Measurements from ENCODE around the gene BRD3OS. TPM values are rescaled to one million over a fixed set of nuclear protein-coding genes. Genes with fewer than 3 reads are reported as not detected.

The BRD3OS gene
- polyA plus RNA-seq, 1 experiment = 23.5 TPM

- CTCF ChIA-PET = interaction anchor here (1.5 to 2.5 kb wide), 2 partner anchors 207 to 208 kb away, joined by 5 to 12 read pairs; no protein-coding TSS in a partner anchor
Observed at GRCh38 chr9:133989625-133990365, 35.5 kb upstream of the BRD3OS start.

GRCh38 chr9:133990366-133991213 lies 34.7 kb upstream of the BRD3OS start:
- CTCF ChIA-PET = interaction anchor here (1.0 to 2.5 kb wide), 3 partner anchors 197 to 209 kb away, joined by 3 to 12 read pairs (median 3); no protein-coding TSS in a partner anchor

More at GRCh38 chr9:133989625-133990365, 35.5 kb upstream of the BRD3OS start:
- POLR2A ChIA-PET = no interaction called here
- TF ChIP-seq CTCF (IDR thresholded peaks at IDR 0.05; ENCODE audit: insufficient read depth, low read depth, low read length) = no peak
- Histone ChIP-seq H3K4me3 (ENCODE audit: low read depth, low read length) (no peak overlapping the region; the same call in 1 of the 2 replicates), H3K36me3 (ENCODE audit: control insufficient read depth, insufficient read depth, low read length) (no peaks in the 10 kb centered on the region), H3K27me3 (ENCODE audit: control insufficient read depth, insufficient read depth, low read length) (no peaks in the 10 kb centered on the region)
- no peak for DNase-seq (ENCODE audit: low read depth)

GRCh38 chr9:133991214-133991921 lies 33.9 kb upstream of the BRD3OS start:
- POLR2A ChIA-PET = no interaction called here
- CTCF ChIA-PET = interaction anchor here (1.0 to 2.5 kb wide), 3 partner anchors 198 to 209 kb away, joined by 3 to 12 read pairs (median 3); no protein-coding TSS in a partner anchor
- peak overlapping the region; percentile 85 for H3K4me3 ChIP-seq (ENCODE audit: low read depth, low read length)

More at GRCh38 chr9:133990366-133991213, 34.7 kb upstream of the BRD3OS start:
- no peak for TF ChIP-seq CTCF (IDR thresholded peaks at IDR 0.05; ENCODE audit: insufficient read depth, low read depth, low read length)
- peak; percentile 31 for DNase-seq (ENCODE audit: low read depth)
- Histone ChIP-seq H3K27me3 (ENCODE audit: control insufficient read depth, insufficient read depth, low read length) (no peaks in the 10 kb centered on the region), H3K36me3 (ENCODE audit: control insufficient read depth, insufficient read depth, low read length) (no peaks in the 10 kb centered on the region), H3K4me3 (ENCODE audit: low read depth, low read length) (peak overlapping the region; percentile 85)
- POLR2A ChIA-PET = no interaction called here

GRCh38 chr9:133991964-133992779 lies 33.1 kb upstream of the BRD3OS start, which contains the start of gene VAV2:
Gene VAV2 (minus strand): TSS chr9:133992324. CDS start chr9:133992278, 46 bp downstream.
- Histone ChIP-seq H3K36me3 (ENCODE audit: control insufficient read depth, insufficient read depth, low read length) (no peaks in the 10 kb centered on the region), H3K27me3 (ENCODE audit: control insufficient read depth, insufficient read depth, low read length) (peaks cover 2% of the 10 kb centered on the region; the same call in 1 of the 2 replicates), H3K4me3 (ENCODE audit: low read depth, low read length) (peak within 1 kb of the TSS; percentile 85)
- no peak for DNase-seq (ENCODE audit: low read depth)
- no peak for TF ChIP-seq CTCF (IDR thresholded peaks at IDR 0.05; ENCODE audit: insufficient read depth, low read depth, low read length)
- ChIA-PET POLR2A (no interaction called here), CTCF (interaction anchor here (1.2 to 5.5 kb wide), 8 partner anchors 13 to 250 kb away, joined by 3 to 221 read pairs (median 8); no protein-coding TSS in a partner anchor)

More at GRCh38 chr9:133991214-133991921, 33.9 kb upstream of the BRD3OS start:
- Histone ChIP-seq H3K36me3 (ENCODE audit: control insufficient read depth, insufficient read depth, low read length) (no peaks in the 10 kb centered on the region), H3K27me3 (ENCODE audit: control insufficient read depth, insufficient read depth, low read length) (no peaks in the 10 kb centered on the region)
- no peak for TF ChIP-seq CTCF (IDR thresholded peaks at IDR 0.05; ENCODE audit: insufficient read depth, low read depth, low read length)
- no peak for DNase-seq (ENCODE audit: low read depth)

Measured in BJ (cell line).